Stimulated activated memory B cell treated with anti-CD40 and anti-IgM and Interleukin-4, amounts not matched to agents 10 μg/mL and 1 μg/mL and 100 μg/mL, for 72 hours (primary cell): ENCODE data around the gene NCOR1.
"Not testable (repeated sequence)": the region's sequence is repeated elsewhere in the genome, so short reads cannot be mapped to it uniquely, and the experiment has no call there.

ENCODE experiments used
- ATAC-seq: fragments of 150-1000 bp; cut with Tn5 transposase; 2 replicates; pipeline ENCODE4 v1.10.0; 2021
- H3K27ac Mint-ChIP-seq: one replicate; pipeline ENCODE4 v1.8.0; 2022; ENCODE audit warnings: mild to moderate bottlenecking, mixed read lengths
- H3K27me3 Mint-ChIP-seq: one replicate; pipeline ENCODE4 v1.8.0; 2022; ENCODE audit warnings: mixed read lengths
- H3K36me3 Mint-ChIP-seq: one replicate; pipeline ENCODE4 v1.8.0; 2022; ENCODE audit warnings: mixed read lengths
- H3K4me1 Mint-ChIP-seq: one replicate; pipeline ENCODE4 v1.8.0; 2022; ENCODE audit warnings: mixed read lengths
- H3K4me3 Mint-ChIP-seq: one replicate; pipeline ENCODE4 v1.8.0; 2022; ENCODE audit warnings: mild to moderate bottlenecking, moderate library complexity, mixed read lengths
- H3K9me3 Mint-ChIP-seq: one replicate; pipeline ENCODE4 v1.8.0; 2022; ENCODE audit warnings: mixed read lengths

NCOR1 gene

DNA sequence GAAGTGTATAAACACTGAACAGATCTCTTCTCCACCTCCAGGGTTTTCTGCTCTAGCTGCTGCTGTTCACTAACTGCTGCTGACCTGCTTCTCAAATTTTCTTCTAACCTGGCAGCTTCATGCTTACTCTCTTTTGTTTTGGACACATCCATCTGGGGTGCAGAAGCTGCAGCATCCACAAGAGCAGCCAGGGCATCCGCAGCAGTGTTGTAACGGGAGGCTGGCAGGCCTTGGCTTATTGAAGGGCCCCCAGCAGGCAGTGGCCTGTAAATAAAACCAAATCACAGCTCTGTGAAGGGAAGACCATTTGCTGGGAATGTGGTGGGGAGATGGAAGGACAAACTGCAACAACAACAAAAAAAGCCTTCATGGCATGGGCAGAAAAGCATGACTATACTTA is 153.7 kb downstream of the NCOR1 start:
- no peak for ATAC-seq
- Mint-ChIP-seq H3K4me3 (no peak overlapping the region), H3K36me3 (peaks cover 79% of the 10 kb centered on the region), H3K27ac (no peak overlapping the region), H3K9me3 (no peaks in the 10 kb centered on the region), H3K4me1 (no peaks in the 10 kb centered on the region), H3K27me3 (no peaks in the 10 kb centered on the region)

- H3K4me3 Mint-ChIP-seq, ATAC-seq, H3K27me3 Mint-ChIP-seq, H3K27ac Mint-ChIP-seq, H3K9me3 Mint-ChIP-seq, H3K4me1 Mint-ChIP-seq: not testable (repeated sequence)
- H3K36me3 Mint-ChIP-seq: peaks cover 76% of the 10 kb centered on the region
These were observed 160.2 kb downstream of the NCOR1 start for GRCh38 chr17:16055139-16055538.

DNA sequence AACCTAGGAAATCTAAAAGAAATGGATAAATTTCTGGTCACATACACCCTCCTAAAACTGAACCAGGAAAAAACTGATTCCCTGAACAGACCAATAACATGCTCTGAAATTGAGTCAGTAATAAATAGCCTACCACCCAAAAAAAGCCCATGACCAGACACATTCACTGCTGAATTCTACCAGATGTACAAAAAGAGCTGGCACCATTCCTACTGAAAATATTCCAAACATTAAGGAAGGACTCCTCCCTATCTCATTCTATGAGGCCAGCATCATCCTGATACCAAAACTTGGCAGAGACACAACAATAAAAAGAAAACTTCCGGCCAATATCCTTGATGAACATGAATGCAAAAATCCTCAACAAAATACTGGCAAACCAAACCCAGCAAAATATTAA is 162.8 kb downstream of the NCOR1 start:
- Mint-ChIP-seq H3K4me3 (no peak overlapping the region), H3K9me3 (no peaks in the 10 kb centered on the region), H3K27me3 (no peaks in the 10 kb centered on the region), H3K4me1 (peaks cover 10% of the 10 kb centered on the region), H3K36me3 (peaks cover 76% of the 10 kb centered on the region), H3K27ac (no peak overlapping the region)
- ATAC-seq: no peak

DNA sequence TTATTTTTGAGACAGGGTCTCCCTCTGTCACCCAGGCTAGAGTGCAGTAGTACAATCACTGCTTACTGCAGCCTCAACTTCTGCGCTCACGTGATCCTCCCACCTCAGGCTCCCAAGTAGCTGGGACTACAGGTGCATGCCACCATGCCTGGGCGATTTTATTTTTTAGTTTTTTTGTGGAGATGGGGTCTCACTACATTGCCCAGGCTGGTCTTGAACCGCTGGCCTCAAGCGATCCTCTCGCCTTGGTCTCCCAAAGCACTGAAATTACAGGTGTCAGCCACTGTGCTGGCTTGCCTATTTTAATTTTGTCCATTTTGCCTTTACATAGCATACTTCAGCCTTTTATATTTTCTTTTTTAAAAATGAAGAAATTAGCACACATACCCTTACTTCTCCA is 164.5 kb downstream of the NCOR1 start:
- Mint-ChIP-seq H3K27ac (no peak overlapping the region), H3K36me3 (peaks cover 67% of the 10 kb centered on the region)
- ATAC-seq: no peak

DNA sequence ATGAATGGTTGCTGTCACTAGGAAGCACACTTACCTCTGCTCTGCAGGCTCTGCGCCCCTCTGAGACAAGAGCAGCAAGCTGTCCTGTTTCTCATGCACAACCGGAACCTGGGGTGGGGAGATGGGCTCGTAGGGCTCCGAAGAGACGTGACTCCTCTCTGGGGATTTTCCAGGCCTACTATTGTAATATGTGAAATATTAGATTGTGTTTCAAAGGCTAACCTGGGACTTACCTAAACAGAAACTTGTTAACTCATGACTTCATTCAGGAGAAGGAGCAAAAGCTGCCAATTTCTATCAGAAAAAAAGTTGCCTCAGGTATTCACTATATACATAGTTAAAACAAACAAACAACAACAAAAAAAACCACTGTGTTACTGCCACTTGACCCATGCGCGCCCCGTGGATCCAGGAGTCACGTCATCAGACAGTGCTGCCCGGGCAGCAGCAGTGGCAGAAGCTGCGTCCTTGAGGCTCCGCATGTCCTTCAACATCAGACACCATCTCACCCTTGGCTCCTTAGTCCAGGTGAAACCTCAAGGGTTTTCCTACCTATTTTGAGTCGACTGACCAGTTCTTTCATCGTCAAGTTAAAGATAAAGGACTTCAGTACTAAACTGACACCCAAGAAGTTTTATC is 166.4 kb downstream of the NCOR1 start:
- no peak overlapping the region for H3K27ac Mint-ChIP-seq
- ATAC-seq: no peak
- no peaks in the 10 kb centered on the region for H3K9me3 Mint-ChIP-seq
- peaks cover 6% of the 10 kb centered on the region for H3K4me1 Mint-ChIP-seq
- no peaks in the 10 kb centered on the region for H3K27me3 Mint-ChIP-seq
- no peak overlapping the region for H3K4me3 Mint-ChIP-seq
- peaks cover 63% of the 10 kb centered on the region for H3K36me3 Mint-ChIP-seq

More for the DNA sequence above, 164.5 kb downstream of the NCOR1 start:
- Mint-ChIP-seq H3K4me1 (peaks cover 10% of the 10 kb centered on the region), H3K9me3 (no peaks in the 10 kb centered on the region), H3K27me3 (no peaks in the 10 kb centered on the region), H3K4me3 (no peak overlapping the region)

GRCh38 chr17:16046966-16047365 is 168.4 kb downstream of the NCOR1 start:
- Mint-ChIP-seq H3K4me3 (no peak overlapping the region), H3K4me1 (no peaks in the 10 kb centered on the region), H3K27me3 (no peaks in the 10 kb centered on the region), H3K27ac (no peak overlapping the region), H3K36me3 (peaks cover 63% of the 10 kb centered on the region), H3K9me3 (no peaks in the 10 kb centered on the region)
- ATAC-seq: no peak

GRCh38 chr17:16044487-16044886 is 170.8 kb downstream of the NCOR1 start:
- Mint-ChIP-seq H3K4me3 (no peak overlapping the region), H3K27ac (peak overlapping the region; percentile 32)

DNA sequence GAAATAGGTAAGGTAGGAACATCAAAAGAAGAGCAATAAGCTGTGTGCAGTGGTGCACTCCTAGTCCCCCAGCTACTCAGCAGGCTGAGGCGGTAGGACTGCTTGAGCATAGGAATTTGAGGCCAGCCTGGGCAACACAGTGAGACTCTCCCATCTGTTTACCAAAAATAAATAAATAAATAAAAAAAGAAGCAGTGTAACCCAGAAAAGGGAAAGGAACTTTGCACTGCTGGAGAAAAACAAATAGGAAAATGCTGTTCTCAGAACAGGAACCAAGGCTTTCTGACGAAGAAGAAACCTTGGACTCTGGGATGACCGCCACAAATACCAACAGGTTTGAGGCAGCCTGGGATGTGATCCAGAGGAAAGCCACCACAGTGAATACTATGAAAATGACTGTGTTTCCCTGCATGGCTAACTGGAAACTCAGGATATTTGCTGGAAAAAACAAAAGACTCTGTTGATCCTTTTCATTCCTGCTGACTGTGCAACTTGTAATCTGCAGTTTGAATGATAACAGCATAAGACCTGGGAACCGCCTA is 174.6 kb downstream of the NCOR1 start:
- Mint-ChIP-seq H3K9me3 (no peaks in the 10 kb centered on the region), H3K27me3 (no peaks in the 10 kb centered on the region), H3K4me3 (no peak overlapping the region), H3K27ac (no peak overlapping the region), H3K36me3 (peaks cover 81% of the 10 kb centered on the region), H3K4me1 (no peaks in the 10 kb centered on the region)
- no peak for ATAC-seq

More at GRCh38 chr17:16044487-16044886, 170.8 kb downstream of the NCOR1 start:
- ATAC-seq: no peak
- Mint-ChIP-seq H3K4me1 (no peaks in the 10 kb centered on the region), H3K9me3 (no peaks in the 10 kb centered on the region), H3K27me3 (no peaks in the 10 kb centered on the region), H3K36me3 (peaks cover 71% of the 10 kb centered on the region)

GRCh38 chr17:16037636-16038035 is 177.7 kb downstream of the NCOR1 start:
- Mint-ChIP-seq H3K4me3 (no peak overlapping the region), H3K27me3 (no peaks in the 10 kb centered on the region), H3K36me3 (peaks cover 77% of the 10 kb centered on the region), H3K9me3 (no peaks in the 10 kb centered on the region), H3K4me1 (peaks cover 9% of the 10 kb centered on the region), H3K27ac (peak overlapping the region; percentile 30)
- no peak for ATAC-seq

DNA sequence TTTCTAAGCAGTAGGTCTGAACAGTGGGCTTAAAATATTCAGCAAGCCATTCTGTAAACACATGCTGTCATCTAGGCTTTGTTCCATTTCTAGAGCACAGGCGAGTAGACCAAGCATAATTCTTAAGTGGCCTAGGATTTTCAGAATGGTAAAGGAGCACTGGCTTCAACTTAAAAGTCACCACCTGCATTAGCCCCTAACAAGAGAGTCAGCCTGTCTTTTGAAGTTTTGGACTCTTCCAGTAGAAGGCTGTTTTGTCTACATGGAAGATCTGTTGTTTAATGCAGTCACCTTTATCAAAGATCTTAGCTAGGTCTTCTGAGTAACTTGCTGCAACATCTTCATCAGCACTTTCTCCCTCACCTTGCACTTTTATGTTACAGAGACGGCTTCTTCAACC is 179.1 kb downstream of the NCOR1 start:
- Mint-ChIP-seq H3K27ac (no peak overlapping the region), H3K4me3 (no peak overlapping the region), H3K36me3 (peaks cover 75% of the 10 kb centered on the region), H3K4me1 (peaks cover 9% of the 10 kb centered on the region), H3K27me3 (no peaks in the 10 kb centered on the region), H3K9me3 (no peaks in the 10 kb centered on the region)
- no peak for ATAC-seq

- no peak overlapping the region for H3K27ac Mint-ChIP-seq
- H3K4me1 Mint-ChIP-seq: peaks cover 9% of the 10 kb centered on the region
- no peak overlapping the region for H3K4me3 Mint-ChIP-seq
- no peaks in the 10 kb centered on the region for H3K9me3 Mint-ChIP-seq
- peaks cover 62% of the 10 kb centered on the region for H3K36me3 Mint-ChIP-seq
- H3K27me3 Mint-ChIP-seq: no peaks in the 10 kb centered on the region
- no peak for ATAC-seq
These were observed 181.5 kb downstream of the NCOR1 start for GRCh38 chr17:16033729-16034349.

DNA sequence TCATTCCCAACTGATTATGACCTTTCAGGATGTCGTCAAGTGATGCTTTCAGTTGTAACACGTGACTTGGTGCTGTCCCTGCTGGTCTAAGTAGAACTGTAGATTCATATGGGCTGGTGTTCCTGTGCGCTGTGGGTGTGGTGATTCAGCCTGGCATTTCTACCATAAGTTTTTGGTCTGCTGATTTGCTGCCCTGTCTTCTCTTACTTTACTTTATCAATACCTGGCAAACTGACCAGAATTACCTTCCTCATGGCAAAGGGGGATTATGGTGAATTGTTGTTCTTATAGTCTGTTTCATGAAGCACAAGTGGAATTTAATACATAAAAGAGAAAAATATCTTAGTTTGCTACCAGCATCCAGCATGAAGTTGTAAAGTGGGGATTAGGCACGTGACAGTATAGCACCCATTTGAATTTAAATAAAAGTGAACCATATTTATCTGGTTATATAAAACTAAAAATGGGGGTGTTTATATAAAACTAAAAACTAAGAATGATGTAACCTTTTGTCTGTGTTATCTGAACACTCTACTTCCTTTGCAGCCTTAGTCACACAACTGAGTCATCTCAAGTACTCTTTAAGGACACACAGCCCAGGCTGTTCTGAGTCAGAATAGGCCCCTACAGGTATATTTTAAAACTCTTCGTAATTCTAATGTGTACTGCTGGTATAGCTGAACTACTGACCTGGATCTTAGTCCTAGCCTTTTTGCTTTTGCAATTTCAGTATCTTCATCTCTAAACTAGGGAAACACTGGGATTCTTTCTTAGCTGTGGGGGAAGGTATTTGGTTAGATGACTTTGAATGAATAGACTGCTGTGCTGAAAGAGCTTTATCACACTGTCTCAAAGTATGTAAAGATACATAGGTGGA is 187.4 kb downstream of the NCOR1 start:
- no peaks in the 10 kb centered on the region for H3K27me3 Mint-ChIP-seq
- peak; percentile 95 for ATAC-seq
- H3K27ac Mint-ChIP-seq: peak overlapping the region; percentile 76
- H3K4me3 Mint-ChIP-seq: no peak overlapping the region
- H3K36me3 Mint-ChIP-seq: peaks cover 60% of the 10 kb centered on the region
- H3K9me3 Mint-ChIP-seq: no peaks in the 10 kb centered on the region
- H3K4me1 Mint-ChIP-seq: peaks cover 16% of the 10 kb centered on the region

DNA sequence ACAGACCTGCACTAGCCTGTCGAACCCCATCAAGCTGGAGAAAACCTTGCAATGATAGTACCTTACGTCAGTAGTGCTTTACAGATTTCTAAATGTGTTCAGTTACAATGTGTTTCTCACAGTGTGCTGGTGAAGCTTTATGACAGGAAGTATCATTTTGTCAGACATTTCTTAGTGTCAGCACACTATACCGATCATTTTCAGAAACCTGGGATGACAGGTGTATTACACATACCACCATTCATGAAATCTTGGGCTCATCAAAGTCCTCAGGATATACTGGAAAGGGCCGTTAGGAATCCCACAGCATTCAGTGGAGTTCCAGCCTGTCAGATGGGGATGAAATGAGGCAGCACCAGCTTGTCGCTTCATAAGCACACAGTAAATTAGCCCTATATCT is 188.4 kb downstream of the NCOR1 start:
- peak overlapping the region; percentile 76 for H3K27ac Mint-ChIP-seq
- peaks cover 56% of the 10 kb centered on the region for H3K36me3 Mint-ChIP-seq
- no peak overlapping the region for H3K4me3 Mint-ChIP-seq
- H3K27me3 Mint-ChIP-seq: no peaks in the 10 kb centered on the region
- H3K9me3 Mint-ChIP-seq: no peaks in the 10 kb centered on the region
- ATAC-seq: no peak
- peaks cover 16% of the 10 kb centered on the region for H3K4me1 Mint-ChIP-seq

GRCh38 chr17:16025202-16025601 is 190.1 kb downstream of the NCOR1 start:
- ATAC-seq: no peak
- H3K36me3 Mint-ChIP-seq: peaks cover 70% of the 10 kb centered on the region
- peak overlapping the region; percentile 40 for H3K27ac Mint-ChIP-seq
- H3K9me3 Mint-ChIP-seq: no peaks in the 10 kb centered on the region
- H3K27me3 Mint-ChIP-seq: no peaks in the 10 kb centered on the region
- no peak overlapping the region for H3K4me3 Mint-ChIP-seq
- H3K4me1 Mint-ChIP-seq: peaks cover 16% of the 10 kb centered on the region

- no peaks in the 10 kb centered on the region for H3K27me3 Mint-ChIP-seq
- no peak overlapping the region for H3K4me3 Mint-ChIP-seq
- peaks cover 73% of the 10 kb centered on the region for H3K36me3 Mint-ChIP-seq
- no peak for ATAC-seq
- H3K9me3 Mint-ChIP-seq: no peaks in the 10 kb centered on the region
- peaks cover 16% of the 10 kb centered on the region for H3K4me1 Mint-ChIP-seq
- H3K27ac Mint-ChIP-seq: no peak overlapping the region
These were observed 191.5 kb downstream of the NCOR1 start for GRCh38 chr17:16023881-16024280.
